ENCODE results near the gene USP7. TPM values are rescaled to one million over a fixed set of nuclear protein-coding genes. Genes with fewer than 3 reads are reported as not detected.
A peak's percentile ranks its signal among the peaks of the same experiment; 100 is the strongest.

The USP7 gene
- polyA plus RNA-seq, 1 donor, result 110 TPM

GRCh38 chr16:8915722-8916301 lies 47.9 kb downstream of the USP7 start:
- Histone ChIP-seq H3K36me3 (ENCODE audit: control insufficient read depth, insufficient read depth, low read length) (peaks cover 77% of the 10 kb centered on the region), H3K4me1 (ENCODE audit: control insufficient read depth, insufficient read depth, low read length) (peaks cover 13% of the 10 kb centered on the region), H3K27me3 (ENCODE audit: control insufficient read depth, insufficient read depth, low read length) (no peaks in the 10 kb centered on the region), H3K4me3 (ENCODE audit: low read length) (no peak overlapping the region), H3K9me3 (ENCODE audit: control insufficient read depth, low read depth, low read length) (no peaks in the 10 kb centered on the region), H3K27ac (ENCODE audit: low read length) (no peak overlapping the region)
- no CpG with 5 or more reads among the region's 7 CpGs for WGBS (ENCODE audit: insufficient coverage, low lambda C conversion rate)
- no peak for DNase-seq

- no peak overlapping the region for H3K4me3 ChIP-seq (ENCODE audit: low read length)
- no peaks in the 10 kb centered on the region for H3K9me3 ChIP-seq (ENCODE audit: control insufficient read depth, low read depth, low read length)
- H3K27ac ChIP-seq (ENCODE audit: low read length), result no peak overlapping the region
- DNase-seq, result no peak
- H3K27me3 ChIP-seq (ENCODE audit: control insufficient read depth, insufficient read depth, low read length), result no peaks in the 10 kb centered on the region
- H3K36me3 ChIP-seq (ENCODE audit: control insufficient read depth, insufficient read depth, low read length), result peaks cover 76% of the 10 kb centered on the region
- no CpG with 5 or more reads among the region's 3 CpGs for WGBS (ENCODE audit: insufficient coverage, low lambda C conversion rate)
- H3K4me1 ChIP-seq (ENCODE audit: control insufficient read depth, insufficient read depth, low read length), result peaks cover 28% of the 10 kb centered on the region
Observed at GRCh38 chr16:8914098-8914497, 49.6 kb downstream of the USP7 start.

- no peak for DNase-seq
- Histone ChIP-seq H3K4me1 (ENCODE audit: control insufficient read depth, insufficient read depth, low read length) (peaks cover 40% of the 10 kb centered on the region), H3K9me3 (ENCODE audit: control insufficient read depth, low read depth, low read length) (no peaks in the 10 kb centered on the region), H3K27ac (ENCODE audit: low read length) (peak overlapping the region; percentile 77), H3K27me3 (ENCODE audit: control insufficient read depth, insufficient read depth, low read length) (no peaks in the 10 kb centered on the region), H3K36me3 (ENCODE audit: control insufficient read depth, insufficient read depth, low read length) (peaks cover 77% of the 10 kb centered on the region), H3K4me3 (ENCODE audit: low read length) (no peak overlapping the region)
- WGBS (ENCODE audit: insufficient coverage, low lambda C conversion rate), result 100% methylated on average over 2 of the region's 4 CpGs
Observed at GRCh38 chr16:8912793-8913192, 50.9 kb downstream of the USP7 start.

- Histone ChIP-seq H3K27me3 (ENCODE audit: control insufficient read depth, insufficient read depth, low read length) (no peaks in the 10 kb centered on the region), H3K4me3 (ENCODE audit: low read length) (no peak overlapping the region), H3K27ac (ENCODE audit: low read length) (peak overlapping the region; percentile 77), H3K9me3 (ENCODE audit: control insufficient read depth, low read depth, low read length) (no peaks in the 10 kb centered on the region), H3K4me1 (ENCODE audit: control insufficient read depth, insufficient read depth, low read length) (peaks cover 40% of the 10 kb centered on the region), H3K36me3 (ENCODE audit: control insufficient read depth, insufficient read depth, low read length) (peaks cover 77% of the 10 kb centered on the region)
- no CpG with 5 or more reads among the region's 1 CpG for WGBS (ENCODE audit: insufficient coverage, low lambda C conversion rate)
- peak in 1 of 2 donors; percentile 66 for DNase-seq
Observed at GRCh38 chr16:8910811-8911210, 52.9 kb downstream of the USP7 start.

GRCh38 chr16:8908810-8909468 lies 54.8 kb downstream of the USP7 start:
- Histone ChIP-seq H3K4me1 (ENCODE audit: control insufficient read depth, insufficient read depth, low read length) (peaks cover 40% of the 10 kb centered on the region), H3K4me3 (ENCODE audit: low read length) (no peak overlapping the region), H3K9me3 (ENCODE audit: control insufficient read depth, low read depth, low read length) (no peaks in the 10 kb centered on the region), H3K27ac (ENCODE audit: low read length) (peak overlapping the region; percentile 10), H3K27me3 (ENCODE audit: control insufficient read depth, insufficient read depth, low read length) (no peaks in the 10 kb centered on the region), H3K36me3 (ENCODE audit: control insufficient read depth, insufficient read depth, low read length) (peaks cover 81% of the 10 kb centered on the region)
- peak in 1 of 2 donors; percentile 52 for DNase-seq
- no CpG with 5 or more reads among the region's 8 CpGs for WGBS (ENCODE audit: insufficient coverage, low lambda C conversion rate)

GRCh38 chr16:8907096-8907495 lies 56.6 kb downstream of the USP7 start:
- no peak for DNase-seq
- no peak overlapping the region for H3K4me3 ChIP-seq (ENCODE audit: low read length)
- no peak overlapping the region for H3K27ac ChIP-seq (ENCODE audit: low read length)
- peaks cover 89% of the 10 kb centered on the region for H3K36me3 ChIP-seq (ENCODE audit: control insufficient read depth, insufficient read depth, low read length)
- H3K9me3 ChIP-seq (ENCODE audit: control insufficient read depth, low read depth, low read length), result no peaks in the 10 kb centered on the region
- no CpG with 5 or more reads among the region's 4 CpGs for WGBS (ENCODE audit: insufficient coverage, low lambda C conversion rate)
- no peaks in the 10 kb centered on the region for H3K27me3 ChIP-seq (ENCODE audit: control insufficient read depth, insufficient read depth, low read length)
- H3K4me1 ChIP-seq (ENCODE audit: control insufficient read depth, insufficient read depth, low read length), result peaks cover 36% of the 10 kb centered on the region

- H3K36me3 ChIP-seq (ENCODE audit: control insufficient read depth, insufficient read depth, low read length), result peaks cover 96% of the 10 kb centered on the region
- peaks cover 28% of the 10 kb centered on the region for H3K4me1 ChIP-seq (ENCODE audit: control insufficient read depth, insufficient read depth, low read length)
- no peak overlapping the region for H3K27ac ChIP-seq (ENCODE audit: low read length)
- DNase-seq, result no peak
- no peaks in the 10 kb centered on the region for H3K27me3 ChIP-seq (ENCODE audit: control insufficient read depth, insufficient read depth, low read length)
- H3K4me3 ChIP-seq (ENCODE audit: low read length), result no peak overlapping the region
- H3K9me3 ChIP-seq (ENCODE audit: control insufficient read depth, low read depth, low read length), result no peaks in the 10 kb centered on the region
- WGBS (ENCODE audit: insufficient coverage, low lambda C conversion rate), result 100% methylated on average over 1 of the region's 14 CpGs
Observed at GRCh38 chr16:8905795-8906591, 57.7 kb downstream of the USP7 start.

- WGBS (ENCODE audit: insufficient coverage, low lambda C conversion rate), result 52% methylated on average over 2 of the region's 13 CpGs
- H3K36me3 ChIP-seq (ENCODE audit: control insufficient read depth, insufficient read depth, low read length), result peaks cover 95% of the 10 kb centered on the region
- peak in 1 of 2 donors; percentile 32 for DNase-seq
Observed at GRCh38 chr16:8905168-8905762, 58.4 kb downstream of the USP7 start.

GRCh38 chr16:8904018-8904430 lies 59.7 kb downstream of the USP7 start:
- Histone ChIP-seq H3K4me3 (ENCODE audit: low read length) (no peak overlapping the region), H3K27ac (ENCODE audit: low read length) (no peak overlapping the region), H3K9me3 (ENCODE audit: control insufficient read depth, low read depth, low read length) (no peaks in the 10 kb centered on the region), H3K27me3 (ENCODE audit: control insufficient read depth, insufficient read depth, low read length) (no peaks in the 10 kb centered on the region), H3K36me3 (ENCODE audit: control insufficient read depth, insufficient read depth, low read length) (peaks cover 97% of the 10 kb centered on the region), H3K4me1 (ENCODE audit: control insufficient read depth, insufficient read depth, low read length) (peaks cover 11% of the 10 kb centered on the region)
- DNase-seq, result no peak
- no CpG with 5 or more reads among the region's 8 CpGs for WGBS (ENCODE audit: insufficient coverage, low lambda C conversion rate)

More at GRCh38 chr16:8905168-8905762, 58.4 kb downstream of the USP7 start:
- peaks cover 21% of the 10 kb centered on the region for H3K4me1 ChIP-seq (ENCODE audit: control insufficient read depth, insufficient read depth, low read length)
- H3K27ac ChIP-seq (ENCODE audit: low read length), result no peak overlapping the region
- no peaks in the 10 kb centered on the region for H3K27me3 ChIP-seq (ENCODE audit: control insufficient read depth, insufficient read depth, low read length)
- H3K9me3 ChIP-seq (ENCODE audit: control insufficient read depth, low read depth, low read length), result no peaks in the 10 kb centered on the region
- no peak overlapping the region for H3K4me3 ChIP-seq (ENCODE audit: low read length)

GRCh38 chr16:8903004-8903403 lies 60.7 kb downstream of the USP7 start:
- Histone ChIP-seq H3K9me3 (ENCODE audit: control insufficient read depth, low read depth, low read length) (no peaks in the 10 kb centered on the region), H3K4me1 (ENCODE audit: control insufficient read depth, insufficient read depth, low read length) (peaks cover 2% of the 10 kb centered on the region), H3K36me3 (ENCODE audit: control insufficient read depth, insufficient read depth, low read length) (peaks cover 97% of the 10 kb centered on the region), H3K27me3 (ENCODE audit: control insufficient read depth, insufficient read depth, low read length) (no peaks in the 10 kb centered on the region), H3K4me3 (ENCODE audit: low read length) (no peak overlapping the region), H3K27ac (ENCODE audit: low read length) (no peak overlapping the region)
- 100% methylated on average over 2 of the region's 9 CpGs for WGBS (ENCODE audit: insufficient coverage, low lambda C conversion rate)
- no peak for DNase-seq

Measured in large intestine (tissue), 3 donors.